Neural progenitor cell (in vitro differentiated cells): ENCODE data around the gene QARS1.

Experiments
- EZH2phosphoT487 ChIP-seq: fragments of 200-600 bp; sonication (generic); IDR thresholded peaks from 2 replicates; pipeline ENCODE4 v1.6.1; 2017; ENCODE audit warnings: antibody characterized with exemption
- TF ChIP-seq, protein P1 (sequence below): fragments of 200-600 bp; sonication (generic); IDR thresholded peaks from 2 replicates; pipeline ENCODE4 v1.5.1; 2017; ENCODE audit warnings: antibody characterized with exemption, mild to moderate bottlenecking

DNA sequence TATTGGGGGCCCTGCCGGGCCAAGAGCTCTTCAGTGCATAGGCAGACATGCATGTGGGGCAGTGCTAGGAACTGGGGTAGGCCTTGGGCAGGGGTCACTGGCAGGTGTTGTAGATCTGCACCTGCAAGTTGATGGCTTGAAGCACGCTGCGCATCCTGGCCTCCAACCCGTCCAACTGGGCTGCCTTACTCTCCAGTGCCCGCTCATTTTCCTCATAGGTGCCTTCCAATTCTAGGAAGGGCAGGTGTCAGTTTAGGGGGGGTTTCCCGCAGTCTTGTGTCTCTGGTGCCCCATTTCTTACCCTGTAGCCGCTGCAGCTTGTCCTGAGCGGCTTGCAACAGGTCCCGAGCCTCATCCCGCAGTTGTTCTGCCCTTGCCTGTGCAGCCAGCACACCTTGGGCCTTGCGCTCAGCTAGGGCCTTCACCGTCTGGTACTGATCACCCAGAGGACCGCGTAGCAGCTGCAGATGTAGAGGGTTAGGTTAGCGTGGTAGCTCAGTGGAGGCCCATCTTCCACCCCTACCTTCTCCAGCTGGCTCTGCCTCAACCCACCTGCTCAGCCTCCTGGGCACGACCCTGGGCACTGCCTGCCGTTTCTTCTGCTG is 16.7 kb upstream of the QARS1 start:
- TF ChIP-seq, protein P1, sequence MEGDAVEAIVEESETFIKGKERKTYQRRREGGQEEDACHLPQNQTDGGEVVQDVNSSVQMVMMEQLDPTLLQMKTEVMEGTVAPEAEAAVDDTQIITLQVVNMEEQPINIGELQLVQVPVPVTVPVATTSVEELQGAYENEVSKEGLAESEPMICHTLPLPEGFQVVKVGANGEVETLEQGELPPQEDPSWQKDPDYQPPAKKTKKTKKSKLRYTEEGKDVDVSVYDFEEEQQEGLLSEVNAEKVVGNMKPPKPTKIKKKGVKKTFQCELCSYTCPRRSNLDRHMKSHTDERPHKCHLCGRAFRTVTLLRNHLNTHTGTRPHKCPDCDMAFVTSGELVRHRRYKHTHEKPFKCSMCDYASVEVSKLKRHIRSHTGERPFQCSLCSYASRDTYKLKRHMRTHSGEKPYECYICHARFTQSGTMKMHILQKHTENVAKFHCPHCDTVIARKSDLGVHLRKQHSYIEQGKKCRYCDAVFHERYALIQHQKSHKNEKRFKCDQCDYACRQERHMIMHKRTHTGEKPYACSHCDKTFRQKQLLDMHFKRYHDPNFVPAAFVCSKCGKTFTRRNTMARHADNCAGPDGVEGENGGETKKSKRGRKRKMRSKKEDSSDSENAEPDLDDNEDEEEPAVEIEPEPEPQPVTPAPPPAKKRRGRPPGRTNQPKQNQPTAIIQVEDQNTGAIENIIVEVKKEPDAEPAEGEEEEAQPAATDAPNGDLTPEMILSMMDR = no peak
- TF ChIP-seq EZH2phosphoT487 = no peak
